ENCODE data around the gene VIPR2. TPM values are rescaled to one million over a fixed set of nuclear protein-coding genes. Genes with fewer than 3 reads are reported as not detected.

Gene VIPR2
- total and polyA plus RNA-seq, 2 donors from 2014 or later = 0.91 to 1.3 TPM

DNA sequence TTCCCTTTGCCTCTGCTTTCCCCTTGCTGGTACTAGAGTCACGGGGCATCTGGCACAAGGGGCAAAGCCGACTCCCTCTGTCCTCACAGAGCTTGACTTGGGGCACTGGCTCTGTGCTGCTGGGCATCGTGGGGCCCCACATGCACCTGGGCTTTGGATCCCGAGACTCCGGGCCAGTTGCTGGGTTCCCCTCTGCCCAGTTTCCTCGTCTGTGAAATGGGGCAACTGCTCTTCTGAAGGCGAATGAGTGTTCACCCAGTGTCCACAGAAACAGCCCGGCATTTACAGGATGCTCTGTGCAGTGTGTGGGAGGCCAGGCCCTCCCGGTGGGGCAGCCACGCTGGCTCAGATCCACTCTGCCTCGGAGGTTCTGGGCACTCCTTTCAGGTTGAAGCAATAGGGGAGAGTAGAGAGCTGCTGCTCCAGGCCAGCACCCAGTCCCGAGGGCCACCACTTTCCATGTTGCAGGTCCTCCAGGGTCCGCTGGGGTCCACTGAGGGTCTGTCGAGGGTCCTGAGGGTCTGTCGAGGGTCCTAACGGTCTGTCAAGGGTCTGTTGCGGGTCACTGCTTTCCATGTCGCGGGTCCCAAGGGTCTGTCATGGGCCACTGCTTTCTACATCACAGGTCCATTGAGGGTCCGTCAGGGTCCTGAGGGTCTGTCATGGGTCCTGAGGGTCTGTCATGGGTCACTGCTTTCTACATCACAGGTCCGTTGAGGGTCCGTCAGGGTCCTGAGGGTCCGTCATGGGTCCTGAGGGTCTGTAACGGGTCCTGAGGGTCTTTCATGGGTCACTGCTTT is 103.6 kb downstream of the VIPR2 start:
- no peaks in the 10 kb centered on the region for H3K4me1 ChIP-seq (ENCODE audit: control insufficient read depth in 2 of 3, insufficient read depth in 2 of 3, low read depth in 1 of 3, low read length in 3 of 3)
- TF ChIP-seq, protein P1, sequence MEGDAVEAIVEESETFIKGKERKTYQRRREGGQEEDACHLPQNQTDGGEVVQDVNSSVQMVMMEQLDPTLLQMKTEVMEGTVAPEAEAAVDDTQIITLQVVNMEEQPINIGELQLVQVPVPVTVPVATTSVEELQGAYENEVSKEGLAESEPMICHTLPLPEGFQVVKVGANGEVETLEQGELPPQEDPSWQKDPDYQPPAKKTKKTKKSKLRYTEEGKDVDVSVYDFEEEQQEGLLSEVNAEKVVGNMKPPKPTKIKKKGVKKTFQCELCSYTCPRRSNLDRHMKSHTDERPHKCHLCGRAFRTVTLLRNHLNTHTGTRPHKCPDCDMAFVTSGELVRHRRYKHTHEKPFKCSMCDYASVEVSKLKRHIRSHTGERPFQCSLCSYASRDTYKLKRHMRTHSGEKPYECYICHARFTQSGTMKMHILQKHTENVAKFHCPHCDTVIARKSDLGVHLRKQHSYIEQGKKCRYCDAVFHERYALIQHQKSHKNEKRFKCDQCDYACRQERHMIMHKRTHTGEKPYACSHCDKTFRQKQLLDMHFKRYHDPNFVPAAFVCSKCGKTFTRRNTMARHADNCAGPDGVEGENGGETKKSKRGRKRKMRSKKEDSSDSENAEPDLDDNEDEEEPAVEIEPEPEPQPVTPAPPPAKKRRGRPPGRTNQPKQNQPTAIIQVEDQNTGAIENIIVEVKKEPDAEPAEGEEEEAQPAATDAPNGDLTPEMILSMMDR (IDR thresholded peaks at IDR 0.05; ENCODE audit: borderline replicate concordance, extremely low read depth, insufficient read depth) = no peak
- DNase-seq (no peak), FAIRE-seq (no peak)
- no peaks in the 10 kb centered on the region for H3K9me3 ChIP-seq (ENCODE audit: control insufficient read depth in 2 of 3, insufficient read depth in 1 of 3, low read length in 3 of 3)
- no peak overlapping the region for H3K27ac ChIP-seq (ENCODE audit: low read depth in 2 of 2, low read length in 2 of 2)
- H3K36me3 ChIP-seq (ENCODE audit: control insufficient read depth in 2 of 3, insufficient read depth in 3 of 3, low read length in 3 of 3) = no peaks in the 10 kb centered on the region
- intact Hi-C loops (cut with DNase I) = no loop called here
- H3K9ac ChIP-seq (ENCODE audit: low read length in 3 of 3) = no peak overlapping the region
- no peaks in the 10 kb centered on the region for H3K27me3 ChIP-seq (ENCODE audit: control insufficient read depth, insufficient read depth, low read length)
- H3K4me3 ChIP-seq (ENCODE audit: low read length in 3 of 3) = no peak overlapping the region

GRCh38 chr7:159040146-159040545 is 104.5 kb downstream of the VIPR2 start:
- intact Hi-C loops (cut with DNase I) = no loop called here
- Histone ChIP-seq H3K9ac (ENCODE audit: low read length in 3 of 3) (no peak overlapping the region), H3K9me3 (ENCODE audit: control insufficient read depth in 2 of 3, insufficient read depth in 1 of 3, low read length in 3 of 3) (no peaks in the 10 kb centered on the region), H3K4me3 (ENCODE audit: low read length in 3 of 3) (no peak overlapping the region), H3K27ac (ENCODE audit: low read depth in 2 of 2, low read length in 2 of 2) (no peak overlapping the region), H3K27me3 (ENCODE audit: control insufficient read depth, insufficient read depth, low read length) (no peaks in the 10 kb centered on the region), H3K36me3 (ENCODE audit: control insufficient read depth in 2 of 3, insufficient read depth in 3 of 3, low read length in 3 of 3) (no peaks in the 10 kb centered on the region), H3K4me1 (ENCODE audit: control insufficient read depth in 2 of 3, insufficient read depth in 2 of 3, low read depth in 1 of 3, low read length in 3 of 3) (no peaks in the 10 kb centered on the region)
- FAIRE-seq (no peak), DNase-seq (no peak)
- TF ChIP-seq, protein P1 (IDR thresholded peaks at IDR 0.05; ENCODE audit: borderline replicate concordance, extremely low read depth, insufficient read depth) = no peak

DNA sequence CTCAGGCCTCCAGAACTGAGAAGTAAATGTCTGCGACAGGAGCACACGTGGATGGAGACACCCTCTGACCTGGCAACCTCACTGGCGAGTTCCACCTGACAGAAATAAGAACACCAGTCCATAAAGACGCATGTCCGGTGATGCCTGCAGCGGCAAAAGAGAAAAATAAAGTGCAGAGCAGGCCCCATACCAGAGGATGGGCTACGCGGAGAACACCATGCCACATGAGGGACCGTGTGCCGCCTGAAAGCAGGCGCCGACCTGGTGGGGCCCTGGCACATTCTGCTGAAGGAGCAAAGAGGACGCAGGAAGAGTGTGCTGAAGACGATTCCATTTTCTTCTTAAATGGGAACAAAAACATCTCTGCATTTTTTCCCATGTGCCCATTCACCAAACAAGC is 105.0 kb downstream of the VIPR2 start:
- no peaks in the 10 kb centered on the region for H3K9me3 ChIP-seq (ENCODE audit: control insufficient read depth in 2 of 3, insufficient read depth in 1 of 3, low read length in 3 of 3)
- H3K4me1 ChIP-seq (ENCODE audit: control insufficient read depth in 2 of 3, insufficient read depth in 2 of 3, low read depth in 1 of 3, low read length in 3 of 3) = no peaks in the 10 kb centered on the region
- H3K27me3 ChIP-seq (ENCODE audit: control insufficient read depth, insufficient read depth, low read length) = no peaks in the 10 kb centered on the region
- DNase-seq (no peak), FAIRE-seq (no peak)
- no peak overlapping the region for H3K27ac ChIP-seq (ENCODE audit: low read depth in 2 of 2, low read length in 2 of 2)
- H3K4me3 ChIP-seq (ENCODE audit: low read length in 3 of 3) = no peak overlapping the region
- no peak overlapping the region for H3K9ac ChIP-seq (ENCODE audit: low read length in 3 of 3)
- intact Hi-C loops (cut with DNase I) = no loop called here
- H3K36me3 ChIP-seq (ENCODE audit: control insufficient read depth in 2 of 3, insufficient read depth in 3 of 3, low read length in 3 of 3) = no peaks in the 10 kb centered on the region
- TF ChIP-seq, protein P1 (IDR thresholded peaks at IDR 0.05; ENCODE audit: borderline replicate concordance, extremely low read depth, insufficient read depth) = no peak

Measured in kidney (tissue), 14 donors.